ENCODE results near the gene CRYM. TPM values are rescaled to one million over a fixed set of nuclear protein-coding genes. Genes with fewer than 3 reads are reported as not detected.
"Not testable (repeated sequence)": the region's sequence is repeated elsewhere in the genome, so short reads cannot be mapped to it uniquely, and the experiment has no call there.

CRYM gene
- total RNA-seq, 1 donor from 2014 or later, result 4.2 TPM

DNA sequence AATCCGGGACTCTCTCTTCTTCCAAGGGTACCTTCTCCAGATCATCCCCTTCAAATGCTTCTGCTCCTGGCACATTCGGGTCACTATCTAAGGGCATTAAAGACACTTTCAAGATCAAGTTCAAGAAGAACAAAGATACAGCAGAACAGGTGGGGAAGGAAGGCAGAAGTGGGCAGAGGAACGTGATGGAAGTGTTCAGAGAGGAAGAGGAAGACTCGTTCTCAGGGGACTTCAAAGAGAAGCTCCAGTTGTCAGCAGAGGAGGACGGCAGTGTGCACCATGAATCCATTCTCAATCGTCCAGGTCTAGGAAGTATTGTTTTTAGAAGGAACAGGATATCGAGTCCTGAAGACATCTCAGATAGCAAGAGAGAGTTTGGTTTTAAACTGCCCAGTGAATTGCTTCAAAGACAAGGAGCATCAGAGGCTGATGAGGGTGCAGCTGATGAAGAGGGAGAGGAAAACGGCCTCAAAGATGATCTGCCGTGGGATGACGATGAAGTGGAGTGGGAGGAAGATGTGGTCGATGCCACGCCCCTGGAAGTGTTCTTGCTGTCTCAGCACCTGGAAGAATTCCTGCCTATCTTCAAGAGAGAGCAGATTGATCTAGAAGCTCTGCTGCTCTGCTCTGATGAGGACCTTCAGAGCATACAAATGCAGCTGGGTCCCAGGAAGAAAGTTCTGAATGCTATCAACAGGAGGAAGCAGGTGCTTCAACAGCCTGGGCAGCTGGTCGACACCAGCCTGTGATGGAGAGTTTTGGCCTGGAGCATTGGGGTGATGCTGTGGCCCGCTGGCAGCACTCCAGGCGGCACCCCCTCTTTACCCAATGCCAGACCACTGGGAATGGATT lies 27.8 kb downstream of the CRYM start:
- TF ChIP-seq, protein P1, sequence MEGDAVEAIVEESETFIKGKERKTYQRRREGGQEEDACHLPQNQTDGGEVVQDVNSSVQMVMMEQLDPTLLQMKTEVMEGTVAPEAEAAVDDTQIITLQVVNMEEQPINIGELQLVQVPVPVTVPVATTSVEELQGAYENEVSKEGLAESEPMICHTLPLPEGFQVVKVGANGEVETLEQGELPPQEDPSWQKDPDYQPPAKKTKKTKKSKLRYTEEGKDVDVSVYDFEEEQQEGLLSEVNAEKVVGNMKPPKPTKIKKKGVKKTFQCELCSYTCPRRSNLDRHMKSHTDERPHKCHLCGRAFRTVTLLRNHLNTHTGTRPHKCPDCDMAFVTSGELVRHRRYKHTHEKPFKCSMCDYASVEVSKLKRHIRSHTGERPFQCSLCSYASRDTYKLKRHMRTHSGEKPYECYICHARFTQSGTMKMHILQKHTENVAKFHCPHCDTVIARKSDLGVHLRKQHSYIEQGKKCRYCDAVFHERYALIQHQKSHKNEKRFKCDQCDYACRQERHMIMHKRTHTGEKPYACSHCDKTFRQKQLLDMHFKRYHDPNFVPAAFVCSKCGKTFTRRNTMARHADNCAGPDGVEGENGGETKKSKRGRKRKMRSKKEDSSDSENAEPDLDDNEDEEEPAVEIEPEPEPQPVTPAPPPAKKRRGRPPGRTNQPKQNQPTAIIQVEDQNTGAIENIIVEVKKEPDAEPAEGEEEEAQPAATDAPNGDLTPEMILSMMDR (IDR thresholded peaks at IDR 0.05), result no peak
- no peaks in the 10 kb centered on the region for H3K9me3 Mint-ChIP-seq
- no peak for ATAC-seq (ENCODE audit: low read depth)
- intact Hi-C loops (cut with micrococcal nuclease), result no loop called here
- no peak overlapping the region for H3K4me3 Mint-ChIP-seq
- H3K4me1 Mint-ChIP-seq, result peaks cover 14% of the 10 kb centered on the region
- no peak overlapping the region for H3K27ac Mint-ChIP-seq
- H3K36me3 Mint-ChIP-seq (ENCODE audit: low read depth), result no peaks in the 10 kb centered on the region
- DNase-seq, result no peak
- CTCF ChIA-PET, result no interaction called here
- H3K27me3 Mint-ChIP-seq, result peaks cover 16% of the 10 kb centered on the region
- POLR2A ChIA-PET, result no interaction called here

DNA sequence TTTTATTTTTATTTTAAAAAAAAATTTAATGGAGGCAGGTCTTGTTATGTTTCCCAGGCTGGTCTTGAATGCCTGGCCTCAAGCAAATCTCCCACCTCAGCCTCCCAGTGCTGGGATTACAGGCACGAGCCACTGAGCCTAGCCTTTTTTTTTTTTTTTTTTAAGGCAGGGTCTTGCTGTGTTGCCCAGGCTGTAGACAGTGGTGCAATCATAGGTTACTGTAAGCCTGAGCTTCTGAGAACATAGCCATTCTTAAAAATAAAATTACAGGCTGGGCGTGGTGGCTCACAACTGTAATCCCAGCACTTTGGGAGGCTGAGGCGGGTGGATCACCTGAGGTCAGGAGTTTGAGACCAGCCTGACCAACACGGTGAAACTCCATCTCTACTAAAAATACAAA lies 29.9 kb downstream of the CRYM start:
- POLR2A ChIA-PET; H3K36me3 Mint-ChIP-seq (ENCODE audit: low read depth); ATAC-seq (ENCODE audit: low read depth); CTCF ChIA-PET; H3K4me3 Mint-ChIP-seq; H3K9me3 Mint-ChIP-seq; intact Hi-C loops (cut with micrococcal nuclease); DNase-seq; H3K27ac Mint-ChIP-seq: not testable (repeated sequence)
- peaks cover 14% of the 10 kb centered on the region for H3K4me1 Mint-ChIP-seq
- H3K27me3 Mint-ChIP-seq, result peaks cover 15% of the 10 kb centered on the region

DNA sequence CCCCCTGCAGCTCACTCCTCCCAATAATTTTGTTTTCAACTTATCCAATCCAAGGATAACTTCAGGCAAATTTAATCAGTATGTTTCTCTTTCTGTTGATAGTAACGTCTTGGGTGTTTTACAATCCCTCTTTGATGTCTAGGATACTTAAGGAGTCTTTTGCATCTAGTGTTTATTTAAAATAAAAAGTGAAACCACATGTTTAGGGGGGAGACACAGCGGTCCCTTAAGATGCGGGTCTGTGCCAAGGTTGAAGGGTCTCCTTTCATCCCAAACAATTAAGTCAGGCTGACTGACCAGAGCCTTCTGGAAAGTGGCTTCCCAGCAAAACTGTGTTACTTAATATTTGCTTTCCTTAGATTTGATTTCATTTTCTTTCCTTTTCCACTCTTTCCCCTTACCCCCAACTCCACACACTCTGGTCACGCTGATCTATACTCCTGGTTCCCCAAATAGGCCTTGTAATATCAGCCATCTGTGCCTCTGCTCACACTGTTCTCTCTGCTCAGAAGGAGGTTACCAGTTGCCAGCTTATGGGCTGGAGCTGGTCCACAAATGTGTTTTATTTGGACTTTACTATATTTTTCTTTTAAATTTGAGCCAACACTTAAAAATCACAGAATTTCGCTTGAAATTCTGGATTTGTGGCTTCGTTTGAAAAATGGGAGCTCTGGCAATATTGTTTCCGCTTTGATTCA lies 33.4 kb downstream of the CRYM start:
- POLR2A ChIA-PET, result interaction anchor here (0.6 kb wide), 1 partner anchor 274 kb away, joined by 4 read pairs; no protein-coding TSS in a partner anchor
- Mint-ChIP-seq H3K4me3 (no peak overlapping the region), H3K9me3 (no peaks in the 10 kb centered on the region), H3K36me3 (ENCODE audit: low read depth) (no peaks in the 10 kb centered on the region), H3K27ac (no peak overlapping the region), H3K4me1 (peaks cover 1% of the 10 kb centered on the region), H3K27me3 (peaks cover 9% of the 10 kb centered on the region)
- intact Hi-C loops (cut with micrococcal nuclease), result no loop called here
- no peak for DNase-seq
- ATAC-seq (ENCODE audit: low read depth), result no peak
- CTCF ChIA-PET, result no interaction called here
- TF ChIP-seq, protein P1 (IDR thresholded peaks at IDR 0.05), result no peak

DNA sequence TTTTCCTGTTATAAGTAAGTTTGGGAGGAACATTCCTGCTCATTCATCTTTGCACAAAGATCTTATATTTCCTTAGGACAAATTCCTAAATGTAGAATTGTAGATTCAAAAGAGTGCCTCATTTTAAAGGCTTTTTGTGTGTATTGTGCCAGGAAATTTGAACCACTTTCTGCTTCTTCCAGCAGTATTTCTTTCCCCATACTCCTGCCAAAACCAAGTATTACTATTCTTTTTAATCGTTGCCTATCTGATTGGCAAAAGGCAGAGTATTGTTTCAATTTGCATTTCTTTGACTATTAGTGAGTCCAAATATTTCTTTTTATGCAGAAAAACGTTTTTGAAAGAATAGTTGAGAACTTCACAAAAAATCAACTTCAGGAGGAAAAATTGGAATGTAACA lies 35.3 kb downstream of the CRYM start:
- peaks cover 7% of the 10 kb centered on the region for H3K27me3 Mint-ChIP-seq
- no peak for ATAC-seq (ENCODE audit: low read depth)
- intact Hi-C loops (cut with micrococcal nuclease), result no loop called here
- no peak overlapping the region for H3K4me3 Mint-ChIP-seq
- no peaks in the 10 kb centered on the region for H3K9me3 Mint-ChIP-seq
- no peaks in the 10 kb centered on the region for H3K4me1 Mint-ChIP-seq
- H3K36me3 Mint-ChIP-seq (ENCODE audit: low read depth), result no peaks in the 10 kb centered on the region
- TF ChIP-seq, protein P1 (IDR thresholded peaks at IDR 0.05), result no peak
- H3K27ac Mint-ChIP-seq, result no peak overlapping the region
- ChIA-PET POLR2A (no interaction called here), CTCF (interaction anchor here (1.2 kb wide), 1 partner anchor 12 kb away, joined by 3 read pairs; no protein-coding TSS in a partner anchor)
- DNase-seq, result no peak

DNA sequence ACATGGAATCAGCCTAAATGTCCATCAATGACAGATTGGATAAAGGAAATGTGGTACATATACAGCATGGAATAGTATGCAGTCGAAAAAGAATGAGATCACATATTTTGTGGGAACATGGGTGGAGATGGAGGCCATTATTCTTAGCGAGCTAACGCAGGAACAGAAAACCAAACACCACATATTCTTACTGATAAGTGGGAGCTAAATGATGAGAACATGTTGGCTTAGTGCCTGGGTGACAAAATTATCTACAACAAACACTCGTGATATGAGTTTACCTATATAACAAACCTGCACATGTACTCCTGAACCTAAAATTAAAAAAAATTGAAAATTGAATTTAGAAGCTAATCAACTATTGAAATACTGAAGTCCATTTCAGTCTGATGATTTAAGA lies 38.4 kb downstream of the CRYM start:
- Mint-ChIP-seq H3K4me1 (no peaks in the 10 kb centered on the region), H3K27me3 (peaks cover 2% of the 10 kb centered on the region), H3K4me3 (no peak overlapping the region), H3K36me3 (ENCODE audit: low read depth) (no peaks in the 10 kb centered on the region), H3K9me3 (no peaks in the 10 kb centered on the region), H3K27ac (no peak overlapping the region)
- ATAC-seq (ENCODE audit: low read depth) (no peak), DNase-seq (no peak)
- TF ChIP-seq, protein P1 (IDR thresholded peaks at IDR 0.05), result no peak
- CTCF ChIA-PET, result no interaction called here
- intact Hi-C loops (cut with micrococcal nuclease), result no loop called here
- POLR2A ChIA-PET, result no interaction called here
